H9 (cell line): Measurements from ENCODE around the gene OPHN1. TPM values are rescaled to one million over a fixed set of nuclear protein-coding genes. Genes with fewer than 3 reads are reported as not detected.

Experiments
- DNase-seq: peaks from one replicate; pipeline ENCODE4 v3.0.0-alpha.2; 2017
- H2AFZ ChIP-seq: one replicate; pipeline ENCODE4 v1.6.1; 2013; ENCODE audit warnings: mild to moderate bottlenecking, low read length, control low read depth, moderate library complexity
- H2AK5ac ChIP-seq: 2 replicates; pipeline ENCODE4 v1.6.1; 2013; ENCODE audit warnings: low read length, control low read depth, mixed read lengths; ENCODE audit not compliant: insufficient read length
- H2BK120ac ChIP-seq: one replicate; pipeline ENCODE4 v1.6.1; 2013; ENCODE audit warnings: low read depth, mild to moderate bottlenecking, low read length, control low read depth, inconsistent platforms; ENCODE audit not compliant: poor library complexity, severe bottlenecking
- H2BK12ac ChIP-seq: 2 replicates; pipeline ENCODE4 v1.6.1; 2013; ENCODE audit warnings: low read length, control low read depth, mixed read lengths, low read depth; ENCODE audit not compliant: insufficient read length
- H2BK15ac ChIP-seq: 2 replicates; pipeline ENCODE4 v1.6.1; 2013; ENCODE audit warnings: low read depth, low read length, control low read depth
- H2BK20ac ChIP-seq: one replicate; pipeline ENCODE4 v1.6.1; 2013; ENCODE audit warnings: low read depth, mild to moderate bottlenecking, low read length, control low read depth, inconsistent platforms; ENCODE audit not compliant: poor library complexity, severe bottlenecking
- H2BK5ac ChIP-seq: 2 replicates; pipeline ENCODE4 v1.6.1; 2013; ENCODE audit warnings: low read length, control low read depth, mixed read lengths; ENCODE audit not compliant: insufficient read length
- H3K14ac ChIP-seq: 2 replicates; pipeline ENCODE4 v1.6.1; 2013; ENCODE audit warnings: low read length, control low read depth; ENCODE audit not compliant: insufficient read depth
- H3K18ac ChIP-seq: 2 replicates; pipeline ENCODE4 v1.6.1; 2013; ENCODE audit warnings: low read depth, mild to moderate bottlenecking, mixed read lengths, low read length, control low read depth; ENCODE audit not compliant: insufficient read length
- H3K23ac ChIP-seq: 2 replicates; pipeline ENCODE4 v1.6.1; 2013; ENCODE audit warnings: low read length, control low read depth, mixed read lengths, low read depth; ENCODE audit not compliant: insufficient read length
- H3K23me2 ChIP-seq: 2 replicates; pipeline ENCODE4 v1.6.1; 2013; ENCODE audit warnings: low read depth, mild to moderate bottlenecking, mixed read lengths, low read length, control low read depth; ENCODE audit not compliant: insufficient read length, poor library complexity, severe bottlenecking
- H3K27ac ChIP-seq: 2 replicates; pipeline ENCODE4 v1.5.1; 2013; ENCODE audit warnings: low read length, control low read depth, mixed read lengths, low read depth; ENCODE audit not compliant: insufficient read length
- H3K27me3 ChIP-seq: 2 replicates; pipeline ENCODE4 v1.6.1; 2013; ENCODE audit warnings: low read length, control low read depth, inconsistent platforms; ENCODE audit not compliant: insufficient read depth
- H3K4ac ChIP-seq: 2 replicates; pipeline ENCODE4 v1.6.1; 2013; ENCODE audit warnings: low read depth, mild to moderate bottlenecking, control low read depth, inconsistent platforms, low read length, moderate library complexity
- H3K4me1 ChIP-seq: 2 replicates; pipeline ENCODE4 v1.6.1; 2013; ENCODE audit warnings: low read length, control low read depth, inconsistent platforms; ENCODE audit not compliant: insufficient read depth
- H3K4me2 ChIP-seq: 2 replicates; pipeline ENCODE4 v1.6.1; 2013; ENCODE audit warnings: low read length, control low read depth, mixed read lengths; ENCODE audit not compliant: insufficient read length, insufficient read depth
- H3K56ac ChIP-seq: 2 replicates; pipeline ENCODE4 v1.6.1; 2013; ENCODE audit warnings: low read depth, mild to moderate bottlenecking, mixed read lengths, low read length, control low read depth; ENCODE audit not compliant: insufficient read length
- H3K79me1 ChIP-seq: 2 replicates; pipeline ENCODE4 v1.6.1; 2013; ENCODE audit warnings: low read depth, mild to moderate bottlenecking, moderate library complexity, low read length, control low read depth, inconsistent platforms; ENCODE audit not compliant: insufficient read depth, poor library complexity, severe bottlenecking
- H3K79me2 ChIP-seq: 2 replicates; pipeline ENCODE4 v1.6.1; 2013; ENCODE audit warnings: low read length, control low read depth, inconsistent platforms; ENCODE audit not compliant: insufficient read depth
- H3K9ac ChIP-seq: 2 replicates; pipeline ENCODE4 v1.6.1; 2013; ENCODE audit warnings: low read length, control low read depth, mixed read lengths; ENCODE audit not compliant: insufficient read length; ENCODE audit errors: extremely low read depth
- H3K9me3 ChIP-seq: one replicate; pipeline ENCODE4 v1.6.1; 2013; ENCODE audit warnings: low read depth, low read length, inconsistent platforms; ENCODE audit not compliant: control insufficient read depth
- H3T11ph ChIP-seq: one replicate; pipeline ENCODE4 v1.6.1; 2013; ENCODE audit warnings: mild to moderate bottlenecking, low read length, control low read depth, inconsistent platforms
- H4K20me1 ChIP-seq: one replicate; pipeline ENCODE4 v1.6.1; 2013; ENCODE audit not compliant: control insufficient read depth, insufficient read length, insufficient read depth
- H4K5ac ChIP-seq: 2 replicates; pipeline ENCODE4 v1.6.1; 2013; ENCODE audit warnings: low read depth, mild to moderate bottlenecking, mixed read lengths, low read length, control low read depth; ENCODE audit not compliant: insufficient read length
- H4K8ac ChIP-seq: replicated peaks from 2 replicates; pipeline ENCODE4 v1.6.1; 2013; ENCODE audit warnings: low read length, control low read depth, mixed read lengths, low read depth; ENCODE audit not compliant: insufficient read length
- H4K91ac ChIP-seq: 2 replicates; pipeline ENCODE4 v1.6.1; 2013; ENCODE audit warnings: low read depth, mild to moderate bottlenecking, moderate library complexity, mixed read lengths, low read length, control low read depth; ENCODE audit not compliant: insufficient read length
- H3K27ac Mint-ChIP-seq, 3 experiments: 2 replicates in 2 of 3; 3 replicates in 1 of 3; pipeline ENCODE4 v1.8.0; 2020 to 2021; ENCODE audit warnings: mixed read lengths in 3 of 3, mild to moderate bottlenecking in 1 of 3, moderate library complexity in 1 of 3
- H3K27me3 Mint-ChIP-seq: 2 replicates; pipeline ENCODE4 v1.8.0; 2021; ENCODE audit warnings: low read depth, mild to moderate bottlenecking, moderate library complexity, mixed read lengths
- H3K36me3 Mint-ChIP-seq, 3 experiments: 2 replicates in 2 of 3; 3 replicates in 1 of 3; pipeline ENCODE4 v1.8.0; 2020 to 2021; ENCODE audit warnings: low read depth in 3 of 3, mixed read lengths in 3 of 3; ENCODE audit not compliant: insufficient read depth in 1 of 3
- H3K4me1 Mint-ChIP-seq, 2 experiments: 2 replicates each; pipeline ENCODE4 v1.8.0; 2020; ENCODE audit warnings: mixed read lengths in 2 of 2
- H3K4me3 Mint-ChIP-seq, 2 experiments: 2 replicates in 1 of 2; 3 replicates in 1 of 2; pipeline ENCODE4 v1.8.0; 2020 to 2021; ENCODE audit warnings: mild to moderate bottlenecking in 2 of 2, mixed read lengths in 2 of 2, moderate library complexity in 1 of 2
- H3K9me3 Mint-ChIP-seq, 2 experiments: 2 replicates in 1 of 2; 3 replicates in 1 of 2; pipeline ENCODE4 v1.8.0; 2020; ENCODE audit warnings: mild to moderate bottlenecking in 2 of 2, mixed read lengths in 2 of 2, moderate library complexity in 1 of 2
- CTCF ChIP-seq: fragments of 200-600 bp; sonication (generic); conservative IDR thresholded peaks from 3 replicates; pipeline ENCODE4 v1.8.0; 2021; ENCODE audit warnings: antibody characterized with exemption, mild to moderate bottlenecking
- WGBS: extraction: QIAGEN DNeasy Blood & Tissue Kit; methylation state at CpG from one replicate; pipeline ENCODE4 v1.1.7; 2013; ENCODE audit warnings: missing lambda C conversion rate, low lambda C conversion rate, mixed read lengths; ENCODE audit not compliant: insufficient read length; ENCODE audit errors: extremely low coverage; 5-methylcytosine and 5-hydroxymethylcytosine counted together
- total RNA-seq: library from RNA; stranded (reverse); gene quantifications from 2 replicates; pipeline ENCODE4 v1.2.1, GENCODE V29; 2021

OPHN1 gene
- total RNA-seq, 1 experiment from 2014 or later: 1.5 TPM

- H3K4ac ChIP-seq: no peak overlapping the region
- TF ChIP-seq CTCF: no peak
Measured at GRCh38 chrX:68398291-68398690, 35.0 kb downstream of the OPHN1 start.

More at GRCh38 chrX:68398291-68398690, 35.0 kb downstream of the OPHN1 start:
- Histone ChIP-seq H3K23ac (no peak overlapping the region), H3K9me3 (peaks cover 24% of the 10 kb centered on the region), H4K20me1 (no peaks in the 10 kb centered on the region), H3K79me2 (no peaks in the 10 kb centered on the region), H4K5ac (no peak overlapping the region), H2BK15ac (no peak overlapping the region), H3K27ac (no peak overlapping the region), H4K91ac (no peak overlapping the region), H2BK120ac (no peak overlapping the region), H2BK20ac (no peak overlapping the region), H2BK5ac (no peak overlapping the region), H3K9ac (no peak overlapping the region), H2BK12ac (no peak overlapping the region), H3K4me2 (no peak overlapping the region), H3K23me2 (no peaks in the 10 kb centered on the region), H2AFZ (no peak overlapping the region), H2AK5ac (no peak overlapping the region), H3K18ac (no peak overlapping the region), H3K79me1 (no peaks in the 10 kb centered on the region), H4K8ac (no peak overlapping the region), H3K4me1 (no peaks in the 10 kb centered on the region), H3K14ac (no peak overlapping the region), H3K27me3 (no peaks in the 10 kb centered on the region), H3T11ph (no peak overlapping the region), H3K56ac (no peak overlapping the region)
- DNase-seq: no peak
- peaks cover 0 to 9% (median 6%) of the 10 kb centered on the region in 3 experiments; a peak in 5 of 7 replicates for H3K36me3 Mint-ChIP-seq
- H3K9me3 Mint-ChIP-seq: peaks cover 62 to 75% of the 10 kb centered on the region in 2 experiments
- no peak overlapping the region for H3K4me3 Mint-ChIP-seq
- peaks cover 0 to 6% of the 10 kb centered on the region in 2 experiments; a peak in 1 of 4 replicates for H3K4me1 Mint-ChIP-seq
- no CpG with 5 or more reads among the region's 3 CpGs for WGBS
- H3K27ac Mint-ChIP-seq: no peak overlapping the region
- H3K27me3 Mint-ChIP-seq: no peaks in the 10 kb centered on the region; the same call in 1 of the 2 replicates
